SU-DHL-6 (cell line): Measurements from ENCODE around the gene DDX5.

Experiments
- H2AFZ ChIP-seq: fragments of 200-600 bp; sonication (generic); 2 replicates; pipeline ENCODE4 v1.6.1; 2014; ENCODE audit warnings: low read depth, mild to moderate bottlenecking, moderate library complexity, mixed read lengths, antibody characterized with exemption, low read length; ENCODE audit not compliant: severe bottlenecking
- H3F3A ChIP-seq: fragments of 200-600 bp; shearing (Covaris generic); 2 replicates; pipeline ENCODE4 v1.6.0; 2016; ENCODE audit warnings: antibody characterized with exemption, mild to moderate bottlenecking; ENCODE audit not compliant: insufficient read depth
- H3K27ac ChIP-seq: fragments of 200-600 bp; sonication (generic); 2 replicates; pipeline ENCODE4 v1.5.1; 2016; ENCODE audit warnings: low read depth, mild to moderate bottlenecking, low read length, moderate library complexity, mixed read lengths
- H3K27me3 ChIP-seq: fragments of 200-600 bp; sonication (generic), shearing (Covaris generic); 2 replicates; pipeline ENCODE4 v1.6.0; 2014; ENCODE audit warnings: mild to moderate bottlenecking, low read length
- H3K36me3 ChIP-seq: fragments of 200-600 bp; sonication (generic); 2 replicates; pipeline ENCODE4 v1.6.1; 2014; ENCODE audit warnings: mild to moderate bottlenecking, low read length, mixed read lengths
- H3K4me2 ChIP-seq: fragments of 300-600, 200-600 bp; shearing (Covaris generic), sonication (generic); 2 replicates; pipeline ENCODE4 v1.6.0; 2014; ENCODE audit warnings: low read length, low read depth, mild to moderate bottlenecking; ENCODE audit not compliant: poor library complexity, severe bottlenecking
- H3K4me3 ChIP-seq: fragments of 200-600 bp; sonication (generic); 2 replicates; pipeline ENCODE4 v1.5.1; 2014; ENCODE audit warnings: antibody characterized with exemption, low read length, mild to moderate bottlenecking, mixed read lengths; ENCODE audit not compliant: insufficient read depth, poor library complexity, severe bottlenecking
- H3K79me2 ChIP-seq: fragments of 200-600 bp; sonication (generic); 2 replicates; pipeline ENCODE4 v1.6.1; 2014; ENCODE audit warnings: mild to moderate bottlenecking, low read length, moderate library complexity; ENCODE audit not compliant: insufficient read depth
- H3K9ac ChIP-seq: fragments of 200-600 bp; sonication (generic); 2 replicates; pipeline ENCODE4 v1.7.0; 2014; ENCODE audit warnings: mild to moderate bottlenecking, low read length
- H3K9me2 ChIP-seq: fragments of 200-600 bp; sonication (generic); replicated peaks from 2 replicates; pipeline ENCODE4 v1.6.1; 2014; ENCODE audit warnings: low read length; ENCODE audit not compliant: insufficient read depth
- H3K9me3 ChIP-seq: fragments of 200-600 bp; sonication (generic); 2 replicates; pipeline ENCODE4 v1.6.1; 2014; ENCODE audit warnings: low read length, mixed read lengths; ENCODE audit not compliant: insufficient read depth
- H4K20me1 ChIP-seq: fragments of 200-600 bp; sonication (generic); 2 replicates; pipeline ENCODE4 v1.6.1; 2014; ENCODE audit warnings: low read depth, mild to moderate bottlenecking, antibody characterized with exemption, low read length, moderate library complexity, mixed read lengths
- EZH2phosphoT487 ChIP-seq: fragments of 200-600 bp; sonication (generic), shearing (Covaris generic); conservative IDR thresholded peaks from 2 replicates; pipeline ENCODE4 v1.6.1; 2018; ENCODE audit warnings: mild to moderate bottlenecking, antibody characterized with exemption, low read length, moderate library complexity, mixed read lengths
- TF ChIP-seq, protein P1 (sequence below): fragments of 200-600 bp; sonication (generic); IDR thresholded peaks from one replicate; pipeline ENCODE4 v1.5.1; 2017; ENCODE audit warnings: antibody characterized with exemption, mild to moderate bottlenecking, low read length, moderate library complexity; ENCODE audit not compliant: insufficient read depth, poor library complexity, severe bottlenecking

Gene DDX5

GRCh38 chr17:64515829-64516228 lies 9.7 kb upstream of the DDX5 start:
- no peaks in the 10 kb centered on the region for H3K27me3 ChIP-seq
- no peaks in the 10 kb centered on the region for H3K9me2 ChIP-seq
- no peak overlapping the region for H3K4me2 ChIP-seq
- no peaks in the 10 kb centered on the region for H3K9me3 ChIP-seq
- 0 out of 2 replicates have a peak, but pooled peaks cover 11% of the 10 kb centered on the region for H3F3A ChIP-seq
- peaks cover 30% of the 10 kb centered on the region for H3K36me3 ChIP-seq
- H3K4me3 ChIP-seq, result no peak overlapping the region
- H3K27ac ChIP-seq, result no peak overlapping the region
- no peak overlapping the region for H2AFZ ChIP-seq
- H4K20me1 ChIP-seq, result 0 out of 2 replicates have a peak, but pooled peaks cover 6% of the 10 kb centered on the region
- peaks cover 8% of the 10 kb centered on the region for H3K79me2 ChIP-seq
- TF ChIP-seq, protein P1, sequence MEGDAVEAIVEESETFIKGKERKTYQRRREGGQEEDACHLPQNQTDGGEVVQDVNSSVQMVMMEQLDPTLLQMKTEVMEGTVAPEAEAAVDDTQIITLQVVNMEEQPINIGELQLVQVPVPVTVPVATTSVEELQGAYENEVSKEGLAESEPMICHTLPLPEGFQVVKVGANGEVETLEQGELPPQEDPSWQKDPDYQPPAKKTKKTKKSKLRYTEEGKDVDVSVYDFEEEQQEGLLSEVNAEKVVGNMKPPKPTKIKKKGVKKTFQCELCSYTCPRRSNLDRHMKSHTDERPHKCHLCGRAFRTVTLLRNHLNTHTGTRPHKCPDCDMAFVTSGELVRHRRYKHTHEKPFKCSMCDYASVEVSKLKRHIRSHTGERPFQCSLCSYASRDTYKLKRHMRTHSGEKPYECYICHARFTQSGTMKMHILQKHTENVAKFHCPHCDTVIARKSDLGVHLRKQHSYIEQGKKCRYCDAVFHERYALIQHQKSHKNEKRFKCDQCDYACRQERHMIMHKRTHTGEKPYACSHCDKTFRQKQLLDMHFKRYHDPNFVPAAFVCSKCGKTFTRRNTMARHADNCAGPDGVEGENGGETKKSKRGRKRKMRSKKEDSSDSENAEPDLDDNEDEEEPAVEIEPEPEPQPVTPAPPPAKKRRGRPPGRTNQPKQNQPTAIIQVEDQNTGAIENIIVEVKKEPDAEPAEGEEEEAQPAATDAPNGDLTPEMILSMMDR, result no peak
- no peak for TF ChIP-seq EZH2phosphoT487
- H3K9ac ChIP-seq, result no peak overlapping the region

GRCh38 chr17:64515419-64515818 lies 9.3 kb upstream of the DDX5 start:
- H2AFZ ChIP-seq, result no peak overlapping the region
- no peak for TF ChIP-seq EZH2phosphoT487
- TF ChIP-seq, protein P1, result no peak
- H4K20me1 ChIP-seq, result 0 out of 2 replicates have a peak, but pooled peaks cover 6% of the 10 kb centered on the region
- peaks cover 30% of the 10 kb centered on the region for H3K36me3 ChIP-seq
- H3K27me3 ChIP-seq, result no peaks in the 10 kb centered on the region
- H3K27ac ChIP-seq, result no peak overlapping the region
- no peak overlapping the region for H3K4me3 ChIP-seq
- H3K9me2 ChIP-seq, result no peaks in the 10 kb centered on the region
- H3K4me2 ChIP-seq, result no peak overlapping the region
- 0 out of 2 replicates have a peak, but pooled peaks cover 11% of the 10 kb centered on the region for H3F3A ChIP-seq
- H3K79me2 ChIP-seq, result peaks cover 8% of the 10 kb centered on the region
- no peaks in the 10 kb centered on the region for H3K9me3 ChIP-seq
- no peak overlapping the region for H3K9ac ChIP-seq

DNA sequence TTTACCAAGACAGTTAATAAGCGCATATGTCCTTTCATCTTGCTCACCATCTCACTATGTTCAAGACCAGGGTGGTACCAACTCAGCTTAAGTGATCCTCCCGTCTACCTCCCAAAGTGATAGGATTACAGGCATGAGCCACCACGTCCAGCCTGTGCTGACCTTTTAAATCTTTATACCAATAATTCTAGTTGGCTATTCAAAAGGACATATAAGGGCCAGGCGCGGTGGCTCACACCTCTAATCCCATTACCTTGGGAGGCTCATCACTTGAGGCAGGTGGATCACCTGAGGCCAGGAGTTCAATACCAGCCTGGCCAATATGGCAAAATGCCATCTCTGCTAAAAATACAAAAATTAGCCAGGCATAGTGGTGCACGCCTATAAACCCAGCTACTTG lies 3.1 kb upstream of the DDX5 start:
- Histone ChIP-seq H4K20me1 (peaks cover 23% of the 10 kb centered on the region), H3K4me2 (no peak overlapping the region), H3K79me2 (peaks cover 54% of the 10 kb centered on the region), H3K9ac (no peak overlapping the region), H2AFZ (no peak overlapping the region), H3K36me3 (peaks cover 31% of the 10 kb centered on the region), H3K27ac (no peak overlapping the region), H3K9me3 (no peaks in the 10 kb centered on the region), H3K27me3 (no peaks in the 10 kb centered on the region), H3K9me2 (no peaks in the 10 kb centered on the region), H3K4me3 (no peak overlapping the region), H3F3A (peaks cover 21% of the 10 kb centered on the region)
- TF ChIP-seq EZH2phosphoT487, result no peak
- TF ChIP-seq, protein P1, result no peak
